GM18526 (cell line): ENCODE results near the gene MBNL1.

Experiments used
- POLR2A ChIP-seq: IDR thresholded peaks from 3 replicates; pipeline ENCODE4 v1.6.1; 2011; ENCODE audit not compliant: insufficient read length; ENCODE audit errors: extremely low read depth

Gene MBNL1

GRCh38 chr3:152459118-152459515 is 190.4 kb downstream of the MBNL1 start:
- no peak for TF ChIP-seq POLR2A

- TF ChIP-seq POLR2A = no peak
These were observed 190.8 kb downstream of the MBNL1 start for GRCh38 chr3:152459572-152459971.

- TF ChIP-seq POLR2A = no peak
These were observed 192.2 kb downstream of the MBNL1 start for GRCh38 chr3:152460936-152461335.

GRCh38 chr3:152461460-152461859 is 192.7 kb downstream of the MBNL1 start:
- TF ChIP-seq POLR2A = no peak

GRCh38 chr3:152466784-152467183 is 198.1 kb downstream of the MBNL1 start:
- TF ChIP-seq POLR2A = no peak

GRCh38 chr3:152469248-152470025 is 200.7 kb downstream of the MBNL1 start:
- TF ChIP-seq POLR2A = no peak

- TF ChIP-seq POLR2A = no peak
These were observed 201.4 kb downstream of the MBNL1 start for GRCh38 chr3:152470095-152470494.

- TF ChIP-seq POLR2A = no peak
These were observed 202.2 kb downstream of the MBNL1 start for GRCh38 chr3:152470893-152471292.

GRCh38 chr3:152471814-152472671 is 203.3 kb downstream of the MBNL1 start:
- no peak for TF ChIP-seq POLR2A

GRCh38 chr3:152472672-152472954 is 203.9 kb downstream of the MBNL1 start:
- no peak for TF ChIP-seq POLR2A

GRCh38 chr3:152474585-152474984 is 205.9 kb downstream of the MBNL1 start:
- TF ChIP-seq POLR2A = no peak

- no peak for TF ChIP-seq POLR2A
These were observed 208.7 kb downstream of the MBNL1 start for GRCh38 chr3:152477422-152477821.

- no peak for TF ChIP-seq POLR2A
These were observed 211.7 kb downstream of the MBNL1 start for GRCh38 chr3:152480282-152480953.

- TF ChIP-seq POLR2A = no peak
These were observed 217.6 kb downstream of the MBNL1 start for GRCh38 chr3:152486364-152486763.

GRCh38 chr3:152488449-152488848 is 219.7 kb downstream of the MBNL1 start:
- no peak for TF ChIP-seq POLR2A

- TF ChIP-seq POLR2A = no peak
These were observed 223.2 kb downstream of the MBNL1 start for GRCh38 chr3:152491922-152492321.
